ENCODE measurements around the gene PTPN5. TPM values are rescaled to one million over a fixed set of nuclear protein-coding genes. Genes with fewer than 3 reads are reported as not detected.

Gene PTPN5
- total RNA-seq = not detected in 2 replicates

DNA sequence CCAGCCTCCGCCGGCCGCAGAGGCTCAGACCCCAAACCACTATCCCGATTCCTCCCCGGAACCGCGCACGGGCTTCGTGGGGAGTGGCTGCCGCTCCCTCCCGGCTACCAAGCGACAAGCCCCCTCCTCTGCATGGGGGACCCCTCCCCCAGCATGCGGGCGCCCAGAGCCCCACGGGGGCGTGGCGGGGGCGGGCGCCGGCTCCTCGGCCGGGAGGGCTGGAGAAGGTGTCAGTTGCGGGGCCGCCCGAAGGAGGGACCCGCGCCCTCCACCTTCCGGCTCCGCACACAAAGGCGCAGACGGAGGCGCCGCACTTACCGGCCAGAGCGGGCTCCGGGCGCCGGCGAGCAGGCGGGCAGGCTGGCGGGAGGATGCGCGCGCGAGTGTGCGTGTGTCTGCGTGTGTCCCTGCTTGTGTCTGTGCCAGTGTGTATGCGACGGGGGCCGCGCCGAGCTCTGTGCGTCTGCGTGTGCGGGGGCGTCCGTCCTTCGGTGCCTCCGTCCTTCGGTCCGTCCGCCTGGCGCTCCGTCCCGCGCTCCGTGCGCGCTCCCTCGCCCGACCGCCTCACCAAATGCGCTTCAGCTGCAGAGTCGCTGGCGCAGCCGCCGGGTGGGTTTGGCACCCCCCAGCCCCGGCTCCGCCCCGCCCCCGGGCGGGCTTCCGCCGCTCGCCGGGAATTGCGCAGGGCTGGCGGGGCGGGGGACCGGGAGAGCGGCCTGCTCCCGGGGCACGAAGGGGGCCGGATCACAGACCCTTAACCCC is at the start of gene PTPN5:
Gene PTPN5, minus strand, starts transcription at position 592 of the 762 bp plus-strand sequence. CDS start 19,840 bp downstream, outside the sequence.

GRCh38 chr11:18726040-18726439 is 65.6 kb downstream of the PTPN5 start, which contains the start of gene IGSF22:
Gene IGSF22 (minus strand): TSS chr11:18726188. CDS start chr11:18724236, 1,952 bp downstream.

GRCh38 chr11:18698341-18699268 is 93.0 kb downstream of the PTPN5 start, which contains the start of gene TMEM86A:
Gene TMEM86A (plus strand): TSS chr11:18698779. CDS start chr11:18698887, 108 bp downstream.

Other genes with a start within 250 kb of the PTPN5 start
- 28.9 and 34.0 TPM in 2 replicates for gene UEVLD, start 203.1 kb downstream of the PTPN5 start, total RNA-seq
- 0.50 and 0.58 TPM in 2 replicates for gene MISFA, start 192.0 kb downstream of the PTPN5 start, total RNA-seq
- gene SPTY2D1, start 157.5 kb downstream of the PTPN5 start, total RNA-seq = 19.5 and 26.8 TPM in 2 replicates
- under 0.01 and 0.83 TPM in 2 replicates for gene TMEM86A, start 93.0 kb downstream of the PTPN5 start, total RNA-seq
- gene IGSF22, start 65.6 kb downstream of the PTPN5 start, total RNA-seq = not detected in 2 replicates
- not detected in 2 replicates for gene MRGPRX1, start 147.6 kb upstream of the PTPN5 start, total RNA-seq